Bladder microvascular endothelial cell (primary cell): Measurements from ENCODE around the gene CREB3L1. TPM values are rescaled to one million over a fixed set of nuclear protein-coding genes. Genes with fewer than 3 reads are reported as not detected.

ENCODE experiments used
- total RNA-seq: library from RNA; depleted of rRNA; stranded (reverse); fragments of >200 nt; gene quantifications from 2 replicates; pipeline ENCODE4 v1.2.3, GENCODE V29; 2014

Gene CREB3L1, protein sequence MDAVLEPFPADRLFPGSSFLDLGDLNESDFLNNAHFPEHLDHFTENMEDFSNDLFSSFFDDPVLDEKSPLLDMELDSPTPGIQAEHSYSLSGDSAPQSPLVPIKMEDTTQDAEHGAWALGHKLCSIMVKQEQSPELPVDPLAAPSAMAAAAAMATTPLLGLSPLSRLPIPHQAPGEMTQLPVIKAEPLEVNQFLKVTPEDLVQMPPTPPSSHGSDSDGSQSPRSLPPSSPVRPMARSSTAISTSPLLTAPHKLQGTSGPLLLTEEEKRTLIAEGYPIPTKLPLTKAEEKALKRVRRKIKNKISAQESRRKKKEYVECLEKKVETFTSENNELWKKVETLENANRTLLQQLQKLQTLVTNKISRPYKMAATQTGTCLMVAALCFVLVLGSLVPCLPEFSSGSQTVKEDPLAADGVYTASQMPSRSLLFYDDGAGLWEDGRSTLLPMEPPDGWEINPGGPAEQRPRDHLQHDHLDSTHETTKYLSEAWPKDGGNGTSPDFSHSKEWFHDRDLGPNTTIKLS
- 0.25 and 0.65 TPM in 2 replicates for total RNA-seq

DNA sequence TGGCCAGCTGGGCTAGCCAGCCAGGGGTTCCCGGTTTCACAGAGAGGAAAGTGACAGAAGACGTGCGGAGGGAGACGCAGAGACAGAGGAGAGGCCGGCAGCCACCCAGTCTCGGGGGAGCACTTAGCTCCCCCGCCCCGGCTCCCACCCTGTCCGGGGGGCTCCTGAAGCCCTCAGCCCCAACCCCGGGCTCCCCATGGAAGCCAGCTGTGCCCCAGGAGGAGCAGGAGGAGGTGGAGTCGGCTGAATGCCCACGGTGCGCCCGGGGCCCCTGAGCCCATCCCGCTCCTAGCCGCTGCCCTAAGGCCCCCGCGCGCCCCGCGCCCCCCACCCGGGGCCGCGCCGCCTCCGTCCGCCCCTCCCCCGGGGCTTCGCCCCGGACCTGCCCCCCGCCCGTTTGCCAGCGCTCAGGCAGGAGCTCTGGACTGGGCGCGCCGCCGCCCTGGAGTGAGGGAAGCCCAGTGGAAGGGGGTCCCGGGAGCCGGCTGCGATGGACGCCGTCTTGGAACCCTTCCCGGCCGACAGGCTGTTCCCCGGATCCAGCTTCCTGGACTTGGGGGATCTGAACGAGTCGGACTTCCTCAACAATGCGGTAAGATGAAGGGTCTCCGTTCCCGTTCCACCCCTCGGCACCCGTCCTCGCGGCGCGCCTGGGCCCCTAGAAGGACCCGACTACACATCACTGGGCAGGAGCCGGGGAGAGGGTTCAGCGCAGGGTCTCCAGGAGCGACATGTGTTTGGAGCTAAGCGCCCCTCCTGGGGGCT is at the start of gene CREB3L1:
TSS of gene CREB3L1 (plus strand) at position 41 of the 765 bp plus-strand sequence. CDS start at position 491, 450 bp downstream.

DNA sequence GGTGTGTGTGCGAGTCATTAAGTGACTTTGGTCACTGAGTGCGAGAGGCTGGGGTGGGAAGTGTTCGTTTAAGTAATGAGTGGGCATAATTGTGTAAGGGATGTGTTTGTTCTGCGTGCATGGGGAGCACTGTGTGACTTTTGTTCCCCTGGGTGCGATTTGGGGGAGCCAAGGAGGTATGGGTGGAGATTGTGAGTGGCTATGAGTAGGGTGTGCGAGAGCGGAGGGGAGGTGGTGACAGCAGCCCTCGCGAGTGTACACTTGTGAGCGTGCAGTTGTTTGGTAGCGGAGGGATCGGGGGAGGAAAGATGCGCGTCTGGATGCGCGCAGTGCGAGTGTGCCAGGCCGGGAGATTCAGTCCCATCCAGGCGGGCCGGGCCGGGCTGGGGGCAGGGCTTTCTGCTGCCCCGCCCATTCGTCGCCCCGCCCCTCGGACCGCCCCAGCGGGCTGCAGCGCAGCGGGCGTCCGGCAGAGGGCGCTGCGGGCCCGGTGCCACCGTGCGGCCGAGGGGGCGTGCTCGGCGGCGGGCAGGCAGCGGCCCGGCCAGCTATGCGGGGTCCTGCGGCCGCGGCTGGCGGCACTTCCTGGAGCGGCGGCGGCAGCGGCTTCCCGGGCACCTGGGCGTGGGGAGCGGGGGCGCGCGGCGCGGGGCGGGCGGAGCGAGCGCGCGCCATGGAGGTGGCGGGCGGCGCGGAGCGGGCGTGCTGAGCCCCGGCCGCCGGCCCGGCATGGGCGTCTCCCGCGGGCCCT is 69.6 kb downstream of the CREB3L1 start, which contains the start of gene DGKZ:
TSS of gene DGKZ (plus strand) at position 578 of the 751 bp plus-strand sequence. CDS start 197 bp downstream, outside the sequence.

Other genes starting within 250 kb of the CREB3L1 start
- gene PHF21A, start 156.2 kb upstream of the CREB3L1 start, total RNA-seq: 5.8 and 17.1 TPM in 2 replicates
- 53.9 and 61.0 TPM in 2 replicates for gene DGKZ, start 69.8 kb downstream of the CREB3L1 start, total RNA-seq
- gene MDK, start 104.0 kb downstream of the CREB3L1 start, total RNA-seq: 21.2 and 57.9 TPM in 2 replicates
- gene CHRM4, start 114.1 kb downstream of the CREB3L1 start, total RNA-seq: 0.16 and 0.25 TPM in 2 replicates